Suprapubic skin (tissue), 3 donors: ENCODE measurements around the gene KIRREL3.

Experiments used
- POLR2A ChIP-seq, 2 donors: fragments of 450-650 bp; IDR thresholded peaks; one replicate each; pipeline ENCODE4 v1.6.1; 2017; ENCODE audit warnings: antibody characterized with exemption in 2 of 2, mild to moderate bottlenecking in 2 of 2, moderate library complexity in 2 of 2
- TF ChIP-seq, protein P1 (sequence below), 2 donors: fragments of 200-600 bp in 1 of 2; fragments of 450-650 bp in 1 of 2; sonication (generic) in 1 of 2; IDR thresholded peaks; one replicate each; pipeline ENCODE4 v1.5.1; 2016 to 2019; ENCODE audit warnings: antibody characterized with exemption in 2 of 2, mild to moderate bottlenecking in 1 of 2, moderate library complexity in 1 of 2

DNA sequence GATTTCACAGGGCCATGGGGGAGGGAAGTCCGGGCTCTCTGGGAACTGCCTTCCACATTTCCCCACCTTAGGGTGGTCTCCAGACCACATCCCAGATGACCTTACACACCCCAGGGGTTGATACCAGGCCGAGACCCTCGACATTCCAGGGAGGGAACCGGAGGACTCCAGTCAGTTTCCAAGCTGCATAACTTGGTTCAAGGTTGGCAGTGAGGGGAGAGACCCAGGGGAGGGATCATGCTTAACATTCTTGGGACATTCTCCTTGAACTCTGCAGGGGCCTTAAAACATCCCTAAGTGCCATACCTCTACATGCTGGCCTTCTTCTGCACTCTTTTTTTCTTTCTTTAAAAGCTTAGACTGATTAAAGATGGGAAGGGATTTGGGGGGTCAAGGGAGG is 394.1 kb downstream of the KIRREL3 start:
- TF ChIP-seq, protein P1, sequence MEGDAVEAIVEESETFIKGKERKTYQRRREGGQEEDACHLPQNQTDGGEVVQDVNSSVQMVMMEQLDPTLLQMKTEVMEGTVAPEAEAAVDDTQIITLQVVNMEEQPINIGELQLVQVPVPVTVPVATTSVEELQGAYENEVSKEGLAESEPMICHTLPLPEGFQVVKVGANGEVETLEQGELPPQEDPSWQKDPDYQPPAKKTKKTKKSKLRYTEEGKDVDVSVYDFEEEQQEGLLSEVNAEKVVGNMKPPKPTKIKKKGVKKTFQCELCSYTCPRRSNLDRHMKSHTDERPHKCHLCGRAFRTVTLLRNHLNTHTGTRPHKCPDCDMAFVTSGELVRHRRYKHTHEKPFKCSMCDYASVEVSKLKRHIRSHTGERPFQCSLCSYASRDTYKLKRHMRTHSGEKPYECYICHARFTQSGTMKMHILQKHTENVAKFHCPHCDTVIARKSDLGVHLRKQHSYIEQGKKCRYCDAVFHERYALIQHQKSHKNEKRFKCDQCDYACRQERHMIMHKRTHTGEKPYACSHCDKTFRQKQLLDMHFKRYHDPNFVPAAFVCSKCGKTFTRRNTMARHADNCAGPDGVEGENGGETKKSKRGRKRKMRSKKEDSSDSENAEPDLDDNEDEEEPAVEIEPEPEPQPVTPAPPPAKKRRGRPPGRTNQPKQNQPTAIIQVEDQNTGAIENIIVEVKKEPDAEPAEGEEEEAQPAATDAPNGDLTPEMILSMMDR (IDR thresholded peaks at IDR 0.05), result no peak
- no peak for TF ChIP-seq POLR2A (IDR thresholded peaks at IDR 0.05)
